ENCODE results near the gene ANO3. TPM values are rescaled to one million over a fixed set of nuclear protein-coding genes. Genes with fewer than 3 reads are reported as not detected.

The ANO3 gene
- total and polyA plus RNA-seq, 2 donors (not counting 3 experiments of a cell fraction or from before 2014, with no cell fraction given) = not detected

GRCh38 chr11:26537341-26537740 lies 205.4 kb downstream of the ANO3 start:
- H3K79me2 ChIP-seq (ENCODE audit: control insufficient read depth, insufficient read depth, low read length) = no peaks in the 10 kb centered on the region
- no peak overlapping the region for H3K9ac ChIP-seq (replicated peaks; ENCODE audit: extremely low read depth, insufficient read depth, low read length)
- H3K4me1 ChIP-seq (ENCODE audit: control insufficient read depth, extremely low read depth, insufficient read depth, low read length) = no peaks in the 10 kb centered on the region
- H3K9me3 ChIP-seq (replicated peaks; ENCODE audit: control insufficient read depth, insufficient read depth, low read length) = no peaks in the 10 kb centered on the region
- no peak overlapping the region for H3K4me2 ChIP-seq (ENCODE audit: insufficient read depth, low read length)
- DNase-seq (ENCODE audit: low read depth, low spot score) = no peak
- H3K36me3 ChIP-seq (ENCODE audit: control insufficient read depth in 2 of 2, extremely low read depth in 1 of 2, insufficient read depth in 2 of 2, low read length in 2 of 2) = no peaks in the 10 kb centered on the region
- no TSS peak for BruUV-seq (replicated peaks)
- no peaks in the 10 kb centered on the region for H3K27me3 ChIP-seq (ENCODE audit: control insufficient read depth in 2 of 2, insufficient read depth in 2 of 2, low read length in 2 of 2)
- no peaks in the 10 kb centered on the region for H4K20me1 ChIP-seq (replicated peaks; ENCODE audit: control insufficient read depth, extremely low read depth, insufficient read depth, low read length)
- intact Hi-C loops (cut with micrococcal nuclease) (no loop called here), dilution Hi-C loops (cut with MboI; ENCODE audit: extremely low pct_ligation_motif_present, low sequenced_read_pairs) (no loop called here)
- H2AFZ ChIP-seq (ENCODE audit: low read depth, low read length) = no peak overlapping the region
- H3K4me3 ChIP-seq (replicated peaks in 1 of 3; ENCODE audit: insufficient read depth in 1 of 3, low read depth in 1 of 3, low read length in 3 of 3) = no peak overlapping the region
- no peak for TF ChIP-seq GATA2 (IDR thresholded peaks at IDR 0.05; ENCODE audit: insufficient read depth, insufficient read length, low read depth, low read length)
- no peak for TF ChIP-seq JUN (IDR thresholded peaks at IDR 0.05; ENCODE audit: borderline replicate concordance, insufficient read depth, insufficient read length, low read depth)
- no peak for TF ChIP-seq FOS (IDR thresholded peaks at IDR 0.05; ENCODE audit: borderline replicate concordance, insufficient read depth, low read length)
- TF ChIP-seq EZH2 (IDR thresholded peaks at IDR 0.05; ENCODE audit: borderline replicate concordance, low read depth, low read length, severe bottlenecking) = no peak
- no peak for TF ChIP-seq POLR2A (IDR thresholded peaks at IDR 0.05; ENCODE audit: low read depth, low read length)
- no peak for TF ChIP-seq POLR2AphosphoS5 (IDR thresholded peaks at IDR 0.05; ENCODE audit: insufficient read depth, low read depth, low read length)
- TF ChIP-seq, protein P1, sequence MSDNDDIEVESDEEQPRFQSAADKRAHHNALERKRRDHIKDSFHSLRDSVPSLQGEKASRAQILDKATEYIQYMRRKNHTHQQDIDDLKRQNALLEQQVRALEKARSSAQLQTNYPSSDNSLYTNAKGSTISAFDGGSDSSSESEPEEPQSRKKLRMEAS (IDR thresholded peaks at IDR 0.05; ENCODE audit: insufficient read depth, insufficient read length) = no peak
- no peak for TF ChIP-seq CTCF (IDR thresholded peaks at IDR 0.05; ENCODE audit: extremely low read depth in 1 of 2, insufficient read depth in 1 of 2, low read depth in 1 of 2, low read length in 2 of 2)
- TF ChIP-seq MYC (IDR thresholded peaks at IDR 0.05; ENCODE audit: low read depth, low read length) = no peak
- FAIRE-seq = no peak
- ChIA-PET CTCF (no interaction called here), POLR2A (no interaction called here)
- H3K27ac ChIP-seq (ENCODE audit: insufficient read depth, low read depth, low read length) = no peak overlapping the region
- no peaks in the 10 kb centered on the region for H3K9me1 ChIP-seq (replicated peaks; ENCODE audit: control insufficient read depth, extremely low read depth, insufficient read depth, low read length)

Data from endothelial cell of umbilical vein (primary cell).